Uterus (tissue), 4 donors: ENCODE results near the gene KIAA0232. TPM values are rescaled to one million over a fixed set of nuclear protein-coding genes. Genes with fewer than 3 reads are reported as not detected.
"Not testable (repeated sequence)": the region's sequence is repeated elsewhere in the genome, so short reads cannot be mapped to it uniquely, and the experiment has no call there.

Experiments used
- DNase-seq, 2 donors: peaks; one replicate each; pipeline ENCODE4 v3.0.0-alpha.2; 2019 to 2020
- H3K27ac ChIP-seq, 2 donors: fragments of 200-600 bp; sonication (generic); 1 replicate in 1 of 2; 2 replicates in 1 of 2; pipeline ENCODE4 v1.5.1; 2016 to 2018
- H3K27me3 ChIP-seq, 2 donors: fragments of 200-600 bp; sonication (generic); one replicate each; pipeline ENCODE4 v1.5.1; 2018 to 2019; ENCODE audit warnings: control low read depth in 1 of 2
- H3K36me3 ChIP-seq, 2 donors: fragments of 200-600 bp; sonication (generic); one replicate each; pipeline ENCODE4 v1.5.1; 2019; ENCODE audit warnings: control low read depth in 1 of 2
- H3K4me1 ChIP-seq, 2 donors: fragments of 200-600 bp; sonication (generic); one replicate each; pipeline ENCODE4 v1.5.1; 2018 to 2019; ENCODE audit warnings: control low read depth in 1 of 2
- H3K4me3 ChIP-seq, 2 donors: fragments of 200-600 bp; sonication (generic); 1 replicate in 1 of 2; 2 replicates in 1 of 2; pipeline ENCODE4 v1.5.1; 2018 to 2019; ENCODE audit warnings: mild to moderate bottlenecking in 1 of 2
- H3K9me3 ChIP-seq, 2 donors: fragments of 200-600 bp; sonication (generic); one replicate each; pipeline ENCODE4 v1.5.1; 2019; ENCODE audit warnings: control low read depth in 1 of 2
- CTCF ChIP-seq, 4 experiments: fragments of 200-600 bp in 2 of 4; fragments of 450-650 bp in 2 of 4; sonication (generic) in 2 of 4; IDR thresholded peaks; one replicate each; pipeline ENCODE4 v1.5.1; 2016 to 2019; ENCODE audit warnings: antibody characterized with exemption in 4 of 4, mild to moderate bottlenecking in 2 of 4, moderate library complexity in 1 of 4
- POLR2A ChIP-seq, 2 donors: fragments of 450-650 bp; IDR thresholded peaks; one replicate each; pipeline ENCODE4 v1.6.1; 2016; ENCODE audit warnings: antibody characterized with exemption in 2 of 2, mild to moderate bottlenecking in 1 of 2, moderate library complexity in 1 of 2
- intact Hi-C: fragments of 100-400 bp; cut with DNase I; formaldehyde crosslinking; loops from one replicate; pipeline ENCODE4 v1.15.1; 2023; ENCODE audit warnings: low total_unique reads
- total RNA-seq, 4 donors: library from RNA; depleted of rRNA in 3 of 4; stranded (reverse); fragments of >200 nt in 3 of 4; gene quantifications; one replicate each; pipeline versions ENCODE4 v1.1.0 to v1.2.4, GENCODE V29; 2014 to 2023
- donor health status: DM: yes; HTN: yes; CAD: no.

KIAA0232 gene
- total RNA-seq, 4 donors from 2014 or later, result 13.8 to 78.8 (median 43.4) TPM

GRCh38 chr4:6901669-6902317, 119.3 kb downstream of the KIAA0232 start:
- H3K4me3 ChIP-seq, result no peak overlapping the region
- TF ChIP-seq POLR2A (IDR thresholded peaks at IDR 0.05), result no peak
- no peak for TF ChIP-seq CTCF (IDR thresholded peaks at IDR 0.05)
- intact Hi-C loops, result no loop called here

GRCh38 chr4:6902318-6903042, 120.0 kb downstream of the KIAA0232 start:
- Histone ChIP-seq H3K9me3 (no peaks in the 10 kb centered on the region), H3K4me1 (no peaks in the 10 kb centered on the region), H3K36me3 (no peaks in the 10 kb centered on the region), H3K27me3 (no peaks in the 10 kb centered on the region), H3K4me3 (no peak overlapping the region), H3K27ac (no peak overlapping the region)
- DNase-seq, result no peak
- TF ChIP-seq CTCF (IDR thresholded peaks at IDR 0.05) (no peak), POLR2A (IDR thresholded peaks at IDR 0.05) (no peak)
- intact Hi-C loops, result no loop called here

More at GRCh38 chr4:6901669-6902317, 119.3 kb downstream of the KIAA0232 start:
- H3K4me1 ChIP-seq, result no peaks in the 10 kb centered on the region
- no peaks in the 10 kb centered on the region for H3K27me3 ChIP-seq
- no peaks in the 10 kb centered on the region for H3K36me3 ChIP-seq
- no peak for DNase-seq
- no peak overlapping the region for H3K27ac ChIP-seq
- H3K9me3 ChIP-seq, result no peaks in the 10 kb centered on the region

GRCh38 chr4:6905516-6906445, 123.3 kb downstream of the KIAA0232 start:
- H3K4me1 ChIP-seq, result peaks cover 6 to 14% of the 10 kb centered on the region in 2 donors
- no peaks in the 10 kb centered on the region for H3K9me3 ChIP-seq
- no peak overlapping the region for H3K27ac ChIP-seq
- no peaks in the 10 kb centered on the region for H3K36me3 ChIP-seq
- intact Hi-C loops, result no loop called here
- no peak overlapping the region for H3K4me3 ChIP-seq
- no peak for DNase-seq
- TF ChIP-seq CTCF (IDR thresholded peaks at IDR 0.05), result no peak
- TF ChIP-seq POLR2A (IDR thresholded peaks at IDR 0.05), result no peak
- H3K27me3 ChIP-seq, result no peaks in the 10 kb centered on the region

- H3K4me3 ChIP-seq, H3K27me3 ChIP-seq, H3K27ac ChIP-seq, intact Hi-C loops, DNase-seq, H3K36me3 ChIP-seq, H3K9me3 ChIP-seq: not testable (repeated sequence)
- peaks cover 6 to 15% of the 10 kb centered on the region in 2 donors for H3K4me1 ChIP-seq
Observed at GRCh38 chr4:6906486-6906885, 124.0 kb downstream of the KIAA0232 start.

- peaks cover 6 to 15% of the 10 kb centered on the region in 2 donors for H3K4me1 ChIP-seq
- TF ChIP-seq POLR2A (IDR thresholded peaks at IDR 0.05), result no peak
- peak in 3 of 4 experiments; percentile 38 to 45 (median 40) for TF ChIP-seq CTCF (IDR thresholded peaks at IDR 0.05)
- H3K9me3 ChIP-seq, result no peaks in the 10 kb centered on the region
- no peak overlapping the region for H3K27ac ChIP-seq
- no peaks in the 10 kb centered on the region for H3K27me3 ChIP-seq
- no peak for DNase-seq
- intact Hi-C loops, result no loop called here
- no peaks in the 10 kb centered on the region for H3K36me3 ChIP-seq
- no peak overlapping the region for H3K4me3 ChIP-seq
Observed at GRCh38 chr4:6907658-6908191, 125.2 kb downstream of the KIAA0232 start.
